ENCODE measurements around the gene ELOVL6. TPM values are rescaled to one million over a fixed set of nuclear protein-coding genes. Genes with fewer than 3 reads are reported as not detected.

ELOVL6 gene
- total RNA-seq, 2 donors from 2014 or later = 43.5 to 44.8 TPM

GRCh38 chr4:110164251-110164650 is 34.2 kb downstream of the ELOVL6 start:
- Mint-ChIP-seq H3K9me3 (no peaks in the 10 kb centered on the region), H3K27ac (no peak overlapping the region), H3K36me3 (ENCODE audit: low read depth) (peaks cover 8% of the 10 kb centered on the region), H3K4me1 (peaks cover 24% of the 10 kb centered on the region), H3K4me3 (no peak overlapping the region), H3K27me3 (ENCODE audit: insufficient read depth) (no peaks in the 10 kb centered on the region)
- H3K27ac ChIP-seq (ENCODE audit: low read depth, low read length) = no peak overlapping the region
- H3K36me3 ChIP-seq (ENCODE audit: control insufficient read depth, insufficient read depth, low read length) = peaks cover 10% of the 10 kb centered on the region
- H3K4me1 ChIP-seq (ENCODE audit: control insufficient read depth, insufficient read depth, low read length) = peaks cover 13% of the 10 kb centered on the region
- H3K4me3 ChIP-seq (ENCODE audit: low read length) = no peak overlapping the region
- TF ChIP-seq, protein P1, sequence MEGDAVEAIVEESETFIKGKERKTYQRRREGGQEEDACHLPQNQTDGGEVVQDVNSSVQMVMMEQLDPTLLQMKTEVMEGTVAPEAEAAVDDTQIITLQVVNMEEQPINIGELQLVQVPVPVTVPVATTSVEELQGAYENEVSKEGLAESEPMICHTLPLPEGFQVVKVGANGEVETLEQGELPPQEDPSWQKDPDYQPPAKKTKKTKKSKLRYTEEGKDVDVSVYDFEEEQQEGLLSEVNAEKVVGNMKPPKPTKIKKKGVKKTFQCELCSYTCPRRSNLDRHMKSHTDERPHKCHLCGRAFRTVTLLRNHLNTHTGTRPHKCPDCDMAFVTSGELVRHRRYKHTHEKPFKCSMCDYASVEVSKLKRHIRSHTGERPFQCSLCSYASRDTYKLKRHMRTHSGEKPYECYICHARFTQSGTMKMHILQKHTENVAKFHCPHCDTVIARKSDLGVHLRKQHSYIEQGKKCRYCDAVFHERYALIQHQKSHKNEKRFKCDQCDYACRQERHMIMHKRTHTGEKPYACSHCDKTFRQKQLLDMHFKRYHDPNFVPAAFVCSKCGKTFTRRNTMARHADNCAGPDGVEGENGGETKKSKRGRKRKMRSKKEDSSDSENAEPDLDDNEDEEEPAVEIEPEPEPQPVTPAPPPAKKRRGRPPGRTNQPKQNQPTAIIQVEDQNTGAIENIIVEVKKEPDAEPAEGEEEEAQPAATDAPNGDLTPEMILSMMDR (conservative IDR thresholded peaks at IDR 0.05) = no peak
- H3K9ac ChIP-seq (ENCODE audit: extremely low read depth, low read length, poor library complexity, severe bottlenecking) = no peak overlapping the region
- 86 to 94% methylated on average over 5 of the region's 5 CpGs for WGBS, 2 experiments (ENCODE audit: insufficient coverage in 1 of 2, insufficient read length in 1 of 2)
- H3K9me3 ChIP-seq (ENCODE audit: control insufficient read depth, low read length) = no peaks in the 10 kb centered on the region
- DNase-seq = no peak
- H3K27me3 ChIP-seq (ENCODE audit: control insufficient read depth, insufficient read depth, low read length, poor library complexity, severe bottlenecking) = no peaks in the 10 kb centered on the region

DNA sequence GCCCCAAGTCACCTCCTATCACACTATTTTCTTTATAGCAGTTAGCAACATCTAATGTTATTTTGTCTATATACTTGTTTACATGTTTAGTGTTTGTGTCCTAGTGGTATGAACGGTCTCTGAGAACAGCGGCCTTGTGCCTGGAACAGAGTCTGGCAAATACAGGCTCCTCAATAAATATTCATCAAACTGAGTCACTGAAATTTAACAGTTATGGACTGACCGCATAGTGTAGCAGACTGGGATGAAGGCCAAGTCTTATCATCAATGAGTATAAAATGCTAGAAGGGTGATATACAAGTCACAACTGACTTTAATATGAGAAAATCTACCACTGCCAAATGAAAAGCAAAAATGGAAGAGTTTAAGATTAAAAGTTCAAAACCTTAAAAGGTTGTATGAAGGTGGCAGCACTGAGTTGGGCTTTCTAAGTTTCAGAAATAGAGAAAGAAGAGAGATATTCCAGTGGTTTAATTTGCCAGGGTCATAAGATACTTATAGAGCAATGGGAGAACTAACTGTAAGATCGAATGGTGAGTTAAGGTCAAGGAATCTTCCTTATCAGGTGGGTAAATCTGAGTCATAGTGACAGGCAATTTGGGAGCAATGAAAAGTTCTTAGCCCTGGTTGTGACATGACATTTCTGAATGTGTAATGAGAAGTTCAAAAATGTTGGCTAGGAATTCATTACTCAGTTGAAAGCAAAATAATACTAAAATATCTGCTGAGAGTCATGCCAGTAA is 34.9 kb downstream of the ELOVL6 start:
- Histone ChIP-seq H3K9ac (ENCODE audit: extremely low read depth, low read length, poor library complexity, severe bottlenecking) (no peak overlapping the region), H3K4me1 (ENCODE audit: control insufficient read depth, insufficient read depth, low read length) (peaks cover 13% of the 10 kb centered on the region), H3K27me3 (ENCODE audit: control insufficient read depth, insufficient read depth, low read length, poor library complexity, severe bottlenecking) (no peaks in the 10 kb centered on the region), H3K36me3 (ENCODE audit: control insufficient read depth, insufficient read depth, low read length) (peaks cover 10% of the 10 kb centered on the region), H3K27ac (ENCODE audit: low read depth, low read length) (no peak overlapping the region), H3K9me3 (ENCODE audit: control insufficient read depth, low read length) (no peaks in the 10 kb centered on the region), H3K4me3 (ENCODE audit: low read length) (no peak overlapping the region)
- 95 to 97% methylated on average over 3 to 4 of the region's 4 CpGs for WGBS, 2 experiments (ENCODE audit: insufficient coverage in 1 of 2, insufficient read length in 1 of 2)
- no peak overlapping the region for H3K27ac Mint-ChIP-seq
- H3K4me3 Mint-ChIP-seq = no peak overlapping the region
- H3K27me3 Mint-ChIP-seq (ENCODE audit: insufficient read depth) = no peaks in the 10 kb centered on the region
- peaks cover 6% of the 10 kb centered on the region for H3K36me3 Mint-ChIP-seq (ENCODE audit: low read depth)
- no peaks in the 10 kb centered on the region for H3K9me3 Mint-ChIP-seq
- TF ChIP-seq, protein P1 (conservative IDR thresholded peaks at IDR 0.05) = no peak
- H3K4me1 Mint-ChIP-seq = peaks cover 24% of the 10 kb centered on the region
- DNase-seq = no peak

DNA sequence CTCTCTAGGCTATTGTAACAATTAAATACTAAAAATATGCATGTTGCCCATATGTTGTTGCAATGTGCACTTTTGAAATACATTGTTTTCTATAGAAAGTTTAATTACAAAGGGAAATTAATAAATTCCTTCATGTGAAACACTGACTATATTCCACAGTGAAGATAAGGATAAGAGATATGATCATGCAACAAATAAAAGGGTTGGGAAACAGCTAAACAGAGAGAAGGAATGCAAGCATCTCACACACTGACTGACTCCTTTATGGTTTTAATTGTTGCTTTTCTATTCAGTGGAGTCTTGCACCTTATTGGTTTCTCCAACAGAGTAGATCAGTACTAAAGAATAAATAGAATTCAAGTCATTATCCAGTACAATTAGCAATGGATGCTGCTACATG is 37.8 kb downstream of the ELOVL6 start:
- Mint-ChIP-seq H3K27ac (no peak overlapping the region), H3K4me1 (peaks cover 18% of the 10 kb centered on the region), H3K9me3 (no peaks in the 10 kb centered on the region), H3K4me3 (no peak overlapping the region), H3K27me3 (ENCODE audit: insufficient read depth) (no peaks in the 10 kb centered on the region), H3K36me3 (ENCODE audit: low read depth) (peaks cover 4% of the 10 kb centered on the region)
- TF ChIP-seq, protein P1 (conservative IDR thresholded peaks at IDR 0.05) = no peak
- peaks cover 10% of the 10 kb centered on the region for H3K4me1 ChIP-seq (ENCODE audit: control insufficient read depth, insufficient read depth, low read length)
- H3K9me3 ChIP-seq (ENCODE audit: control insufficient read depth, low read length) = no peaks in the 10 kb centered on the region
- DNase-seq = no peak
- H3K4me3 ChIP-seq (ENCODE audit: low read length) = no peak overlapping the region
- H3K27ac ChIP-seq (ENCODE audit: low read depth, low read length) = no peak overlapping the region
- no peaks in the 10 kb centered on the region for H3K27me3 ChIP-seq (ENCODE audit: control insufficient read depth, insufficient read depth, low read length, poor library complexity, severe bottlenecking)
- no peak overlapping the region for H3K9ac ChIP-seq (ENCODE audit: extremely low read depth, low read length, poor library complexity, severe bottlenecking)
- H3K36me3 ChIP-seq (ENCODE audit: control insufficient read depth, insufficient read depth, low read length) = peaks cover 13% of the 10 kb centered on the region
